Stimulated activated memory B cell treated with anti-CD40 and anti-IgM and Interleukin-4, amounts not matched to agents 10 μg/mL and 1 μg/mL and 100 μg/mL, for 72 hours (primary cell): ENCODE results near the gene KCNK6.
A peak's percentile ranks its signal among the peaks of the same experiment; 100 is the strongest.
"Not testable (repeated sequence)": the region's sequence is repeated elsewhere in the genome, so short reads cannot be mapped to it uniquely, and the experiment has no call there.

Experiments used
- ATAC-seq: fragments of 150-1000 bp; cut with Tn5 transposase; 2 replicates; pipeline ENCODE4 v1.10.0; 2021
- H3K27ac Mint-ChIP-seq: one replicate; pipeline ENCODE4 v1.8.0; 2022; ENCODE audit warnings: mild to moderate bottlenecking, mixed read lengths
- H3K27me3 Mint-ChIP-seq: one replicate; pipeline ENCODE4 v1.8.0; 2022; ENCODE audit warnings: mixed read lengths
- H3K36me3 Mint-ChIP-seq: one replicate; pipeline ENCODE4 v1.8.0; 2022; ENCODE audit warnings: mixed read lengths
- H3K4me1 Mint-ChIP-seq: one replicate; pipeline ENCODE4 v1.8.0; 2022; ENCODE audit warnings: mixed read lengths
- H3K4me3 Mint-ChIP-seq: one replicate; pipeline ENCODE4 v1.8.0; 2022; ENCODE audit warnings: mild to moderate bottlenecking, moderate library complexity, mixed read lengths
- H3K9me3 Mint-ChIP-seq: one replicate; pipeline ENCODE4 v1.8.0; 2022; ENCODE audit warnings: mixed read lengths

Gene KCNK6

DNA sequence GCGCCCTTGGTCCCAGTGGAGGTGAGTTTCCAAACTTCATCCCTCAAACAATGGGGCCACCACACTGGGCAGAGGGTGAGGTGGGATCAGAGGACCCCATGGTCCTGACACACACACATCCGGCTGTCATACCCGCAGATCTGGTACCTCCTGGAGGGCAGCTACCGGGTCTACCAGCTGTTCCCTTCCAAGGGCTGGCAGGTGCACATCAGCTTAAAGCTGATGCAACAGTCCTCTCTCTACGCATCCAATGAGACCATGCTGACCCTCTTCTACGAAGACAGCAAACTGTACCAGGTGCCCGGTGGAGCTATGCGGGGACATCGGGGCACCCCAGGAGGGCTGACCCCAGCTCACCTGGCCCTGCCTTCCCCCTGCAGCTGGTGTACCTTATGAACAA lies 40.7 kb downstream of the KCNK6 start:
- no peak overlapping the region for H3K27ac Mint-ChIP-seq

DNA sequence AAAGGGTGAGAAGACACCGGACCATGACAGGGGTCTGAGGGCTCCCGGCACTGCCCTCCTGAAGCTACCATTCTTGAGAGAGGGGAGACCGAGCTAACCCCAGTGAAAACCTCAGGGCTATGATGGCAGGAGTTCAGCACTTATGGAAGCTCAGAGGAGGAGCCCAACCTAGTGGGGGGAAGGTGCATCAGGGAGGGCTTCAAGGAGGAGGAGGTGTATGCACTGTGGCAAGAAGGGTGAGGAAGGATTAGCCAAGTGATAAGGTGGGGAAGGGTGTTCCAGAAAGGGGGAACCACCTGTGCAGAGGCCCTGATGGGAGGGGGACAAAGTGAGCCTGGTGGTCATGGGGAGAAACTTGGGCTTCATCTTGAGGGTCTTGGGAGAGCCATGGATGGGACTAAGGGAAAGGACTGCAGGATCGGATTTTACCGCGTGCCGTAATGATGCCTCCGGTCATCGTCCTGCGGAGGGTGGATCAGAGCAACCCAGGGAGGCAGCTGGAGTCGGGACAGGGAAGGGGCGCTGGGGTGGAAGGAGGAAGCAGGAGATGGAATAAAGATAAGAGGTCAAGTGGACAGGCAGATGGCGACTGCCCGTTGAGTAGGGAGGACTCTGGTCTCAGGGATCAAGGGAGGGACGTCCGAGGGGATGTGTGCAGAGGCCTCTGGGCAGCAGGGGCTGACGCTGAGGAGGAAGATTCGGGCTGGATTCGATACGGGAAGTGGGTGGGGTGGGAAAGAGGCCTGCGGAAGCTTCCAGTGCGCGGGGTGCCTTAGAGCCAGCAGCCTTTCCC lies 41.4 kb downstream of the KCNK6 start:
- ATAC-seq: no peak
- Mint-ChIP-seq H3K4me3 (peak overlapping the region; percentile 86), H3K27me3 (peaks cover 34% of the 10 kb centered on the region)

More for the DNA sequence above, 40.7 kb downstream of the KCNK6 start:
- Mint-ChIP-seq H3K4me3 (peak overlapping the region; percentile 86), H3K36me3 (no peaks in the 10 kb centered on the region), H3K27me3 (peaks cover 38% of the 10 kb centered on the region), H3K4me1 (peaks cover 24% of the 10 kb centered on the region), H3K9me3 (no peaks in the 10 kb centered on the region)
- ATAC-seq: no peak

DNA sequence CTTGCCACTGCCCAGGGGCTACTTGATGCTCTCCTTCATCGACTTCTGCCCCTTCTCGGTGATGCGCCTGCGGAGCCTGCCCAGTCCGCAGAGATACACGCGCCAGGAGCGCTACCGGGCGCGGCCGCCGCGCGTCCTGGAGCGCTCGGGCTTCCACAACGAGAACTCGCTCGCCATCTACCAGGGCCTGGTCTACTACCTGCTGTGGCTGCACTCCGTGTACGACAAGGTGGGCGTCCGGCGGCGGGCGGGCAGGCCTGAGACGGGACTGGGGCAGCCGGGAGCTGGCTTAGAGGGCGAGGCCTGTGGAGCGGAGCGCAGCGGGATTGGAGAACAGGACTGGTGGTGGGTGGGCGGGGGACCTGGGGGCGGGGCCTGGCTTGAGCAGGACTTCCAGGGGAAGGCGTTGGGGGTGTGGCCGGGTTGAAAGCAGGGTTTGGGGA lies 42.0 kb downstream of the KCNK6 start:
- peak; percentile 85 for ATAC-seq
- Mint-ChIP-seq H3K27ac (no peak overlapping the region), H3K27me3 (peaks cover 34% of the 10 kb centered on the region), H3K9me3 (no peaks in the 10 kb centered on the region), H3K36me3 (no peaks in the 10 kb centered on the region), H3K4me1 (peaks cover 24% of the 10 kb centered on the region), H3K4me3 (peak overlapping the region; percentile 86)

More for the DNA sequence above, 41.4 kb downstream of the KCNK6 start:
- H3K9me3 Mint-ChIP-seq: no peaks in the 10 kb centered on the region
- H3K4me1 Mint-ChIP-seq: peaks cover 24% of the 10 kb centered on the region
- no peaks in the 10 kb centered on the region for H3K36me3 Mint-ChIP-seq
- no peak overlapping the region for H3K27ac Mint-ChIP-seq

DNA sequence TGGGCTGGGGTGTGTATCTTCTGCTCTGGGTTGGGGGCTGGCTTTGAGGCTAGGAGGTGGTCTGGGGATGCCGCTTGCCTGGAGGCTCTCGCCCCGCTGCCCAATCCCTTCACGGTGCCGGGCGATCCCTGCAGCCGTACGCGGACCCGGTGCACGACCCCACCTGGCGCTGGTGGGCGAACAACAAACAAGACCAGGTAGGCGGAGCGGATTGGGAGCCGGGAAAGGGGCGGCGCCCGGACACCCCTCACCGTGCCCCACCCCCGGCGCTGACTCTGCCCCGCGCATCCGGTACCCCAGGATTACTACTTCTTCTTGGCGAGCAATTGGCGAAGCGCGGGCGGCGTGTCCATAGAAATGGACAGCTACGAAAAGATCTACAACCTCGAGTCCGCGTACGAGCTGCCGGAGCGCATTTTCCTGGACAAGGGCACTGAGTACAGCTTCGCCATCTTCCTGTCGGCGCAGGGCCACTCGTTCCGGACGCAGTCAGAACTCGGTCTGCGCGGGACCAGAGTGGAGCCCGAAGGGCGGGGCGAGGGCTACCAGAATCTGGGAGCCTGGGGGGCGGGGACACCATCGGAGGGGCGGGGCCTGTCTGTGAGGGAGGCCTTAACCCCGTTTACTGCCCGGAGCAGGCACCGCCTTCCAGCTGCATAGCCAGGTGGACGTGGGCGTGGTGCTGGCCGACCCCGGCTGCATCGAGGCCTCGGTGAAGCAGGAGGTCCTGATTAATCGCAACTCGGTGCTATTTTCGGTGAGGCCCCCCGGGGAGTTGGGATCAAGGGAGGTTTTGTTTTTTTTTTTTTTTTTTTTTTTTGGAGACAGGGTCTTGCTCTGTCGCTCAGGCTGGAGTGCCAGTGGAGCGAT lies 42.7 kb downstream of the KCNK6 start:
- H3K27me3 Mint-ChIP-seq: peaks cover 38% of the 10 kb centered on the region
- no peak overlapping the region for H3K27ac Mint-ChIP-seq
- peak; percentile 81 for ATAC-seq
- no peaks in the 10 kb centered on the region for H3K36me3 Mint-ChIP-seq
- H3K9me3 Mint-ChIP-seq: no peaks in the 10 kb centered on the region
- H3K4me1 Mint-ChIP-seq: peaks cover 24% of the 10 kb centered on the region
- H3K4me3 Mint-ChIP-seq: peak overlapping the region; percentile 86

DNA sequence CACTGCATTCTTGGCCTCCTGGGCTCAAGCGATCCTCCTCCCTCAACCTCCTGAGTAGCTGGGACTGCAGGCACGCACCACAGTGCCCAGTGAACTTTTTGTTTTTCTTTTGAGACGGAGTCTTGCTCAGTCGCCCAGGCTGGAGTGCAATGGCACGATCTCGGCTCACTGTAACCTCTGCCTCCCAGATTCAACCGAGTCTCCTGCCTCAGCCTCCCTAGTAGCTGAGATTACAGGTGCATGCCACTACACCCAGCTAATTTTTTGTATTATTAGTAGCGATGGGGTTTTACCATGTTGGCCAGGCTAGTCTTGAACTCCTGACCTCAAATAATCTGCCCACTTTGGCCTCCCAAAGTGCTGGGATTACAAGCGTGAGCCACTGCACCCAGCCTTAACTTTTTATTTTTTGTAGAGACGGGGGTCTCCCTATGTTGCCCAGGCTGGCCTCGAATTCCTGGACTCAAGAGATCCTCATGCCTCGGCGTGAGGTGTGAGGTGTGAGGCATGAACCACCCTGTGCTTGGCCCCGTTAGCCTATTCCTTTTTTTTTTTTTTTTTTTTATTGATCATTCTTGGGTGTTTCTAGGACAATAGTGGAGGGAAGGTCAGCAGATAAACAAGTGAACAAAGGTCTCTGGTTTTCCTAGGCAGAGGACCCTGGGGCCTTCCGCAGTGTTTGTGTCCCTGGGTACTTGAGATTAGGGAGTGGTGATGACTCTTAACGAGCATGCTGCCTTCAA lies 43.5 kb downstream of the KCNK6 start:
- Mint-ChIP-seq H3K4me1 (peaks cover 24% of the 10 kb centered on the region), H3K27me3 (peaks cover 46% of the 10 kb centered on the region), H3K4me3 (peak overlapping the region; percentile 25)
- H3K9me3 Mint-ChIP-seq, H3K27ac Mint-ChIP-seq, ATAC-seq, H3K36me3 Mint-ChIP-seq: not testable (repeated sequence)

DNA sequence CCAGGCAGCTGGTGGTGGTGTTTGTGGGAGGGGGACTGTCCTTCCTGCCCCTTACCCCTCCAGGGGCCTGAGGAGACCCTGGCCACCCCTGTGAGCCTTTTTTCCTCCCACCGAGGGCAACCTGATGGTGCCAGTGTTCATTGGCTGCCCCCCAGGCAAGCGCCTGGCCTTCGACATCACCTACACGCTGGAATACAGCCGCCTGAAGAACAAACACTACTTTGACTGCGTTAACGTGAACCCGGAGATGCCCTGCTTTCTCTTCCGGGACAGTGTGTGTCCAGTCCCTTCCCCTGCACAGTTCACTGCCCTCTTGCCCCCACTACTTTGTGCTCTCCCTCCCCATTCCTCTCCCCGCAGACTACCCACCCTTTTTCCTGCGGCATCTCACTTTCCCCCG lies 47.4 kb downstream of the KCNK6 start:
- H3K27ac Mint-ChIP-seq: no peak overlapping the region
- peaks cover 9% of the 10 kb centered on the region for H3K4me1 Mint-ChIP-seq
- no peak overlapping the region for H3K4me3 Mint-ChIP-seq
- H3K27me3 Mint-ChIP-seq: peaks cover 27% of the 10 kb centered on the region
- no peaks in the 10 kb centered on the region for H3K36me3 Mint-ChIP-seq
- ATAC-seq: no peak
- no peaks in the 10 kb centered on the region for H3K9me3 Mint-ChIP-seq

DNA sequence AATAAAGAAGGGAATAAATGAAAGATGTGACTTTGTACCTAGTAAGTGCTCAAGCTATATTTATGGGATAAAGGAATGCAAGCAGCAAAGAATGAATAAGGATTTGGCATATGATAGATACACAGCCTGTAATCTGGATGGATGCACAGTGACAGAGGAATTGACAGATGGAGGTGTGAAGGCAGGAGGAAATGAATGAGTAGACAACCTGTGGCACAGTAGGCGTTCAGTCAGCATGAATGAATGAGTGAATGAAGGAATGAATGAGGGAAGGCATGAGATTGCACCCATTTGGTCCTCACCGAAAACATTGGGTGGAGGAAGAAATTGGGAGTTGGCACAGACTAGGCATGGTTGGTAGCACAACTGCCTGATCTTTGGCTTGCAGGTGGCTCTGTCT lies 49.9 kb downstream of the KCNK6 start:
- Mint-ChIP-seq H3K27ac (no peak overlapping the region), H3K27me3 (peaks cover 27% of the 10 kb centered on the region), H3K4me3 (no peak overlapping the region), H3K9me3 (no peaks in the 10 kb centered on the region), H3K4me1 (peaks cover under 1% of the 10 kb centered on the region), H3K36me3 (peaks cover under 1% of the 10 kb centered on the region)
- ATAC-seq: no peak

DNA sequence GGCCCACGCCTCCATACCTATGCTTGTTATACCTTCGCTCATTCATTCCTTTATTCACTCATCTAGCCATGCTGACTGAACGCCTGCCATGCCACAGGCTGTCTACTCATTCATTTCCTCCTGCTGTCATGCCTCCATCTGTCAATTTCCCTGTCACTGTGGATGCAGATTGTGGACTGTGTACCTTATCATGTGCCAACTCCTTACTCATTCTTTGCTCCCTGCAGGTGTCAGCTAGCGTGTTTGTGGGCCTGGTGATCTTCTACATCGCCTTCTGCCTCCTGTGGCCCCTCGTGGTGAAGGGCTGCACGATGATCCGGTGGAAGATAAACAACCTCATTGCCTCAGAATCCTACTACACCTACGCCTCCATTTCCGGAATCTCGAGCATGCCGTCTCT lies 50.7 kb downstream of the KCNK6 start:
- ATAC-seq: no peak
- Mint-ChIP-seq H3K4me3 (no peak overlapping the region), H3K36me3 (peaks cover 7% of the 10 kb centered on the region), H3K9me3 (no peaks in the 10 kb centered on the region), H3K4me1 (peaks cover 8% of the 10 kb centered on the region), H3K27ac (no peak overlapping the region), H3K27me3 (peaks cover 27% of the 10 kb centered on the region)

DNA sequence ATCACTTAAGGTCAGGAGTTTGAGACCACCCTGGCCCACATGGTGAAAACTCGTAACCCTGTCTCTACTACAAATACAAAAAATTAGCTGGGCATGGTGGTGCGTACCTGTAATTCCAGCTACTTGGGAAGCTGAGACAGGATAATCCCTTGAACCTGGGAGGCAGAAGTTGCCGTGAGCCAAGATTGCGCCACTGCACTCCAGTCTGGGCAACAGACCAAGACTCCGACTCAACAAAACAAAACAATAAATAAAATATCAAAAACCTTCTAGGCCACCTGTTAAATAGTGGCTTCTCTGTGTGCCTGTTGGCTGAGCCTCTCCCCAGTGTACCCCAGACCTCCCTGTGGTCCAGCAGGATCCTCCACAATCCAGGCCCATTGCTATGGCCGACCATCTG lies 51.4 kb downstream of the KCNK6 start:
- Mint-ChIP-seq H3K4me3 (no peak overlapping the region), H3K4me1 (peaks cover 15% of the 10 kb centered on the region), H3K27ac (no peak overlapping the region), H3K27me3 (peaks cover 25% of the 10 kb centered on the region), H3K36me3 (peaks cover 10% of the 10 kb centered on the region), H3K9me3 (no peaks in the 10 kb centered on the region)
- no peak for ATAC-seq

DNA sequence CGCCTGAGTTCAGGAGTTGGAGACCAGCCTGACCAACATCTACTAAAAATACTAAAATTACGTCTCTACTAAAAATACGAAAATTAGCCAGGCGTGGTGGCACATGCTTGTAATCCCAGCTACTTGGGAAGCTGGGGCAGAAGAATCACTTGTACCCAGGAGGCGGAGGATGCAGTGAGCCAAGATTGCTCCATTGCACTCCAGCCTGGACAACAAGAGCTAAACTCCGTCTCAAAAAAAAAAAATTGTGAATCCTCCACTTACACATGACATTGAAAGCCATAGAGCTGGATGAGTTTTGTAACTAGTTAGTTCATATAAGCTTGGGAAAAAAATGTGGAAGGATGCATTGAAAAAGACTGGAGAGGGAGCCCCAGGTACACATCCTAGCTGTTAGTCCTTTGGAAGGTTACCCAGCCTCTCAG lies 54.3 kb downstream of the KCNK6 start:
- ATAC-seq: no peak
- Mint-ChIP-seq H3K36me3 (peaks cover 20% of the 10 kb centered on the region), H3K27ac (peak overlapping the region; percentile 96), H3K27me3 (no peaks in the 10 kb centered on the region), H3K9me3 (no peaks in the 10 kb centered on the region), H3K4me3 (peak overlapping the region; percentile 94), H3K4me1 (peaks cover 25% of the 10 kb centered on the region)

DNA sequence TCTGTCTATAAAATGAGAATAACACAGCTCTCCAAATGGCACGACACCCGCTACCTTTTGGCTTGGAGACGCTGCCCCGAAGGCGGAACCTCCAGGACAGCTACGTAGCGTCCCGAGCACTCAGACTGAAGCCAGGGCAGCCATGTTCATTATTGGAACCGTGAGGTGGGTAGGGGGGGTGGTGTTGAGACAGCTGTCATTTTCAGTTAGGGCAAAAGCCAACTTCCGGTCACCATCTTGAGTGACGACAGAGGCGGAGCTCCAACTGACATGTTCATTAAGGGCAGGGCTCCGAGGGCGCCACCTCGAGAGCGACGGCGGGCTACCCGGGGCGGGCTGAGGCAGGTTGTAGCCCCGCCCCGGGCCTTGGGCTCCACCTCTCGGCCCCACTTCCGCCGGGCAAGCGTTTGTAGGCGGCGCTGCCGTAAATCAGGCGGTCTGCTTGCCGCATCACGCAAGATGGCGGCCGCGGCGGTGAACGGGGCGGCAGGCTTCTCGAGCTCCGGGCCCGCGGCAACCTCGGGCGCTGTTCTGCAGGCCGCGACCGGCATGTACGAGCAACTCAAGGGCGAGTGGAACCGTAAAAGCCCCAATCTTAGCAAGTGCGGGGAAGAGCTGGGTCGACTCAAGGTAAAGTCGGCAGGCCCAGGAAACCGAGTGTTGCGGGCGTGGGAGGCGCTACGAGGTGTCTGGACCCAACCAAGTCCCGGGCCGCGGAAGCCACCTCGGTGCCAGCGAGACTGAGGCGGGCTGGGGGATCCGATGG lies 54.9 kb downstream of the KCNK6 start, which contains the start of gene PSMD8:
PSMD8 (plus strand) TSS at position 240 of the 766 bp plus-strand sequence; CDS start at position 271, 31 bp downstream.
- H3K36me3 Mint-ChIP-seq: peaks cover 26% of the 10 kb centered on the region
- H3K27ac Mint-ChIP-seq: peak within 1 kb of the TSS; percentile 96
- peak; percentile 100 for ATAC-seq
- H3K27me3 Mint-ChIP-seq: no peaks in the 10 kb centered on the region
- H3K9me3 Mint-ChIP-seq: no peaks in the 10 kb centered on the region
- peak within 1 kb of the TSS; percentile 94 for H3K4me3 Mint-ChIP-seq
- peaks cover 25% of the 10 kb centered on the region for H3K4me1 Mint-ChIP-seq

DNA sequence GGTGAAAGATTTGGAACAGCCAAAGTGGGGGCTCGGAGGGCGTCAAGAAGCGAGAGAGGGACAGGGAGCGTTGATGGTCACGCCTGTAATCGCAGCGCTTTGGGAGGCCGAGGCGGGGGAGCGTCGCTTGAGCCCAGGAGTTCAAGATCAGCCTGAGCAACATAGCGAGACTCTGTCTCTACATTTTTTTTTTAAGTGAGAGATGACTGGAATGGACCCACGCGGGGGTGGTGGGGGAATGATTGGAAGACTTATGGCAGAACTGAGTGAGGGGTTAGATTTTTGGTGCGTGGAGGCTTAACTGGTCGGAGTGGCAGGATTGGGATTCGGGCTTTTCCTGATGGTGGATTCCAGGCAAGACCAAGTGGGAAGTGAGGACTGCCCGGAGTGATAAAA lies 55.5 kb downstream of the KCNK6 start:
- Mint-ChIP-seq H3K27me3 (no peaks in the 10 kb centered on the region), H3K9me3 (no peaks in the 10 kb centered on the region), H3K4me1 (peaks cover 25% of the 10 kb centered on the region), H3K27ac (peak overlapping the region; percentile 96), H3K36me3 (peaks cover 32% of the 10 kb centered on the region), H3K4me3 (peak overlapping the region; percentile 94)
- ATAC-seq: no peak

DNA sequence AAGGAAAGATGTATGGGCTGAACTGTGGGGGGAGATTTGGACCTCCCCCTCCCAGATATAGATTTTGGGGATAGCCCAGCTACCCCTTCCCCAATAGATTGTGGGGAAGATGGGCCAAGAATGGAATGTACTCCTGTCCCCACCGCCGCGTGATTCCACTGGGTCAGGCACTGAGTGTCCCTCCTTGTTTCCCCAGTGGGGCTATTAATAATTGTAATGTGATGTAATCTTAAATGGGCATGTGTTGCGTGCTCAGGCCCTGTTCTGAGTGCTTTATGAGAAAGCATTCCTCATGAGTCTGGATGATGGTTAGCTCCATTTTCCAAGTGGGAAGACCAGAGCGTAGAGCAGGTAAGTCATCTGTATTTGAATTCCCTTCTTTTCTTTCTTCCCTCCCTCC lies 56.1 kb downstream of the KCNK6 start:
- Mint-ChIP-seq H3K36me3 (peaks cover 38% of the 10 kb centered on the region), H3K9me3 (no peaks in the 10 kb centered on the region), H3K4me1 (peaks cover 25% of the 10 kb centered on the region), H3K27ac (peak overlapping the region; percentile 96), H3K4me3 (peak overlapping the region; percentile 94), H3K27me3 (no peaks in the 10 kb centered on the region)
- ATAC-seq: no peak

DNA sequence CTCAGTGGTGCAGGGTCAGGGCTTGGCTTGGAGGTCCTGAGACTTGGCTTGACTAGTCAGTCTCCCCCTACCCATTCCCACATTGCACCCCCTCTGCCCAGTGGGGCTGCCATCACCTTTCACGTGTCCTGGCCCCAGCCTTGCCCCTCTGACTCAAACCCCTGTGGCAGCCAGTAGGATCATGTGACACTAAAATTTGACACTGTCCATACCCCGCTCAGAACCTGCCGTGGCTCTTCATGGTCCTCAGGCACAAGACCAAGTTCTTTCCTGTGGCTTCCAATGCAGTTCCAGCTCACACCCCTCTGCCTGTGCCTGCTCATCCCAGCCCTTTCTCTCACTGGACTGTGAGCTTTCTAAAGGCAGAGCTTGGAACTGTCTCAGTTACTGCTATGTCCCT lies 56.9 kb downstream of the KCNK6 start:
- Mint-ChIP-seq H3K9me3 (no peaks in the 10 kb centered on the region), H3K4me3 (peak overlapping the region; percentile 45), H3K27ac (no peak overlapping the region), H3K27me3 (no peaks in the 10 kb centered on the region), H3K4me1 (peaks cover 25% of the 10 kb centered on the region), H3K36me3 (peaks cover 47% of the 10 kb centered on the region)
- ATAC-seq: no peak
